22Rv1 (cell line): ENCODE measurements around the gene LCN10.

Source experiments
- ZFX ChIP-seq: fragments of 450-650 bp; IDR thresholded peaks from 2 replicates; pipeline ENCODE4 v1.6.1; 2017; ENCODE audit warnings: antibody characterized with exemption, borderline replicate concordance
- TF ChIP-seq, protein P1 (sequence below): fragments of 450-650 bp; IDR thresholded peaks from 2 replicates; pipeline ENCODE4 v1.5.1; 2017; ENCODE audit warnings: mild to moderate bottlenecking

DNA sequence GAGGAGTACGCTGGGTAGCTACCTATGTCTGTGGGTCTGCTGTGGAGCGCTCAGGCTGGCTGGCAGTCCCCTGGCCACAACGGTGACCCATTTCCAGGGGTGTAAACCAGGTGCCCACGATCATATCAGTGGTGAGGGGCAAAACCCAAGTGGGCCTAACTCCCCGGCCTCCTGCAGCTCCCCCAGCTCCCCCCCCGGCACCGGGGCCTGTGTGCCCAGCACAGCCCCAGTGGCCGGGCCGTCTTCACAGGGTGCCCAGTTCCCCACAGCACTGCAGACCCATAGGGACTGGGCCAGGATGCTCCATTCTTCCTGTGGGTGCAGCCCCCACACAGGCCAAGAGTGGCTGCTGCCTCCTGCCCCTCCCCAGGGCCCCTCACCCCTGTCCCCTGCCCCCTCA lies 16.3 kb upstream of the LCN10 start:
- TF ChIP-seq, protein P1, sequence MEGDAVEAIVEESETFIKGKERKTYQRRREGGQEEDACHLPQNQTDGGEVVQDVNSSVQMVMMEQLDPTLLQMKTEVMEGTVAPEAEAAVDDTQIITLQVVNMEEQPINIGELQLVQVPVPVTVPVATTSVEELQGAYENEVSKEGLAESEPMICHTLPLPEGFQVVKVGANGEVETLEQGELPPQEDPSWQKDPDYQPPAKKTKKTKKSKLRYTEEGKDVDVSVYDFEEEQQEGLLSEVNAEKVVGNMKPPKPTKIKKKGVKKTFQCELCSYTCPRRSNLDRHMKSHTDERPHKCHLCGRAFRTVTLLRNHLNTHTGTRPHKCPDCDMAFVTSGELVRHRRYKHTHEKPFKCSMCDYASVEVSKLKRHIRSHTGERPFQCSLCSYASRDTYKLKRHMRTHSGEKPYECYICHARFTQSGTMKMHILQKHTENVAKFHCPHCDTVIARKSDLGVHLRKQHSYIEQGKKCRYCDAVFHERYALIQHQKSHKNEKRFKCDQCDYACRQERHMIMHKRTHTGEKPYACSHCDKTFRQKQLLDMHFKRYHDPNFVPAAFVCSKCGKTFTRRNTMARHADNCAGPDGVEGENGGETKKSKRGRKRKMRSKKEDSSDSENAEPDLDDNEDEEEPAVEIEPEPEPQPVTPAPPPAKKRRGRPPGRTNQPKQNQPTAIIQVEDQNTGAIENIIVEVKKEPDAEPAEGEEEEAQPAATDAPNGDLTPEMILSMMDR, result no peak
- TF ChIP-seq ZFX, result no peak
